HG03378 (cell line): Measurements from ENCODE around the gene CFAP46.
"Not testable (repeated sequence)": the region's sequence is repeated elsewhere in the genome, so short reads cannot be mapped to it uniquely, and the experiment has no call there.

Source experiments
- ATAC-seq: cut with Tn5 transposase; IDR thresholded peaks from one replicate; pipeline ENCODE4 v1.9.1; 2021; ENCODE audit warnings: mild to moderate bottlenecking, moderate library complexity; ENCODE audit not compliant: unreplicated experiment

CFAP46 gene

GRCh38 chr10:132832186-132832969 is 110.0 kb downstream of the CFAP46 start:
- ATAC-seq, result no peak

DNA sequence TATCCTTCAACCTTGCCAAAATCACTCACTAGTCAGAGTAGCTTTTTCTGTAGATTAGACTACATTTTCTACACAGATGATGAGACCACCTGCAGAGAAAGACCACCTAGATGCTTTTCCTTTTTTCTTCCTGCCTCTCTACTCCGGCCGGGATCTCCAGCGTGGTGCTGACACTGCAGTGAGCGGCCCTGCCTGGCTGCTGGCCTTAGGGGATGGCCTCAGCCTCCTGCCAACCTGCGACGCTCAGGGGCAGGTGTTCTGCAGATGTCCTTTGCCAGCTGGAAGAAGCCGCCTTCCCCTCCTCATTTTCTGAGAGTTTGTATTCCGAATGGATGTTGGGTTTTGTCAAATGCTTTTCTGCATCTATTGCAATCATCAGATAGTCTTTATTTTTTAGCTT is 113.0 kb downstream of the CFAP46 start:
- no peak for ATAC-seq

- no peak for ATAC-seq
Observed at GRCh38 chr10:132828681-132829080, 113.7 kb downstream of the CFAP46 start.

DNA sequence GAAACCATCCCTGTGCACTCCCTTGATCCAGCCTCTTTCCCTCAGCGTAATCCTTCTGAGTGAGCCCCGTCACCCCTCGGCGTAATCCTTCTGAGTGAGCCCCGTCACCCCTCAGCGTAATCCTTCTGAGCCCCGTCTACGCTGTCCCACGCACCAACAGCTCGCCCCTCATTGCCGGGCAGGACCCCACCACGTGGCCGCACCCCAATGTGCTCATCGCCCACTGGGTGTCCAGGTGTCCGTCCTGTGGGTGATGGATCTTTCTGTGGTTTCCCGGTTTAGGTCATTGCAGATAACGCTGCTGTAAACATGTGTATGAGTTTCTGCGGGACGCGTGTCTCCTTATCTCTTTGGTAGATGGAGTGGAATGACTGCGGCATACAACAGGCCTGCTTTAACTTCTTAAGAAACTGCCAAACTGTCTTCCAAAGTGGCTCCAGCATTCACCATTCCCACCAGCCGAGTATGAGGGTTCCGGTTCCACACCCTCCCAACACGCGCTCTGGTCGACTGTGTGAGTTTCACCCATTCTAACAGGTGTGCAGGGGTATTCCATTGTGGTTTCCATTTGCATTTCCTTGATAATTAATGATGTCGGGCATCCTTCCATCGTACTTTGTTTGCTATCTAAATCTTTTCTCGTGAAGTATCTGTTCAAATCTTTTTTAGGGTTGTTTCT is 114.4 kb downstream of the CFAP46 start:
- no peak for ATAC-seq

GRCh38 chr10:132827423-132827789 is 115.0 kb downstream of the CFAP46 start:
- ATAC-seq, result no peak

DNA sequence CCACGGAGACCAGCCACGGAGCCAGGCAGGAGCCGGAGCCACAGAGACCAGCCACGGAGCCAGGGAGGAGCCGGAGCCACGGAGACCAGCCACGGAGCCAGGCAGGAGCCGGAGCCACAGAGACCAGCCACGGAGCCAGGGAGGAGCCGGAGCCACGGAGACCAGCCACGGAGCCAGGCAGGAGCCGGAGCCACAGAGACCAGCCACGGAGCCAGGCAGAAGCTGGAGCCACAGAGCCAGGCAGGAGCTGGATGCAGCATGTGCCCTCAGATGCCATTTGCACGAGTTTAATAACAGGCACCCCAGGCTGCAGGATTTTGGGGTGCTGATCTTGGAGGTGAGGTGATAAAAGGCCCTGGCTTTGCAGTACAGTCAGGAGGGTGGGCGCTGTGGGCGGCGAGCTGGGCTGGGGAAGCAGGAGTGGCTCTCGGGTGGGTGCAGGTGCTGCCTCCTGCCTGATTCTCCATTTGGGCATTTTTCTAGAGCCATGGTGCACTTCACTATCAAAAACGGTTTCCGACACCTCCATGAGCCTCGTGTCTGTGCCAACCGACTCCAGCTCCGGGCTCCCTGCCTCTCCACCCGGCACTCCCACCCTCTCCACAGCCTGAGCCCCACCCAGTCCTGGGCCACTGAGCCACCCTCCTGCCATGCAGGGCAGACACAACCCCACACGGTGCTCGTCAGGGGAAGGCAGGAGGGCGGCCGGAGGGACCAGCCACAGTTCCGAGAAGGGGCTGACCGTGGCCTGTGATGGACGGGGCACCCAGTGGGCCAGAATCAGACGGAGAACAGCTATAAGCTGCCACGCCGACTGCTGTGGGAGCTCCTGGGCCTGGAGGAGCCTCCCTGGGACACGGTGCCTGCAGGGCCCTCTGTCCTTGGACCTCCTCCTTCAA is 115.6 kb downstream of the CFAP46 start:
- no peak for ATAC-seq

DNA sequence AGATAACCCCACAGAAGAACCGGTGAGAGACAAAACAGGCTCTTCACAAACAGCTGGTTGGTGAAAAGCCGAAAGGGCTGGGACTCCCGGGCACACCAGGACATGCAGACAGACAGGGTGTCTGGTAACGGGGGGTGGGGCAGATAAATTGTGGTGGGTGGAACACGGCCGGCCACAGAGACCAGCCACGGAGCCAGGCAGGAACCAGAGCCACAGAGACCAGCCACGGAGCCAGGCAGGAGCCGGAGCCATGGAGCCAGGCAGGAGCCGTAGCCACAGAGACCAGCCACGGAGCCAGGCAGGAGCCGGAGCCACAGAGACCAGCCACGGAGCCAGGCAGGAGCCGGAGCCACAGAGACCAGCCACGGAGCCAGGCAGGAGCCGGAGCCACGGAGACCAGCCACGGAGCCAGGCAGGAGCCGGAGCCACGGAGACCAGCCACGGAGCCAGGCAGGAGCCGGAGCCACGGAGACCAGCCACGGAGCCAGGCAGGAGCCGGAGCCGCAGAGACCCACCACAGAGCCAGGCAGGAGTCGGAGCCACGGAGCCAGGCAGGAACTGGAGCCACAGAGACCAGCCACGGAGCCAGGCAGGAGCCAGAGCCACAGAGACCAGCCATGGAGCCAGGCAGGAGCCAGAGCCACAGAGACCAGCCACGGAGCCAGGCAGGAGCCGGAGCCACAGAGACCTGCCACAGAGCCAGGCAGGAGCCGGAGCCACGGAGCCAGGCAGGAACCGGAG is 116.4 kb downstream of the CFAP46 start:
- not testable (repeated sequence) for ATAC-seq

GRCh38 chr10:132820056-132820455 is 122.3 kb downstream of the CFAP46 start:
- no peak for ATAC-seq

GRCh38 chr10:132817701-132818211 is 124.6 kb downstream of the CFAP46 start:
- ATAC-seq, result no peak

GRCh38 chr10:132816718-132817117 is 125.7 kb downstream of the CFAP46 start:
- no peak for ATAC-seq

GRCh38 chr10:132815168-132815857 is 127.1 kb downstream of the CFAP46 start:
- no peak for ATAC-seq

GRCh38 chr10:132814469-132814856 is 127.9 kb downstream of the CFAP46 start:
- ATAC-seq, result no peak

- no peak for ATAC-seq
Observed at GRCh38 chr10:132813560-132814468, 128.6 kb downstream of the CFAP46 start.

DNA sequence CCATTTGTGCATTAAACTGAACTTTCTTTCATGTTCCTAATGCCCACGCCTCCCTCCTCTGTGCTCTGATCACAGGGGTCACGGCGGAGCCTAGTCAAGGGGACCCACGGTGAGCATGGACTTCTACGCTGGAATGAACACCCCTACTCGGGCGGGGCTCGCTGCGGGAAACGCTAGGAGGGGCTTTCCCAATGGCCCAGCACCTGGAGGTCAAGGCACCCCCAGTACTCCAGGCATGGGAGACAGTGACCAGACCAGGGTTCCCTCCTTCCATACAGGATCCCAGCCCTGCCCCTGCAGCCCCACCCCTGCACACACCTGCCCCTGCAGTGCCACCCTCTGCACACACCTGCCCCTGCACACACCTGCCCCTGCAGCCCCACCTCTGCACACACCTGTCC is 129.4 kb downstream of the CFAP46 start:
- ATAC-seq, result no peak

GRCh38 chr10:132812520-132812919 is 129.8 kb downstream of the CFAP46 start:
- no peak for ATAC-seq

GRCh38 chr10:132811891-132812481 is 130.4 kb downstream of the CFAP46 start:
- no peak for ATAC-seq

DNA sequence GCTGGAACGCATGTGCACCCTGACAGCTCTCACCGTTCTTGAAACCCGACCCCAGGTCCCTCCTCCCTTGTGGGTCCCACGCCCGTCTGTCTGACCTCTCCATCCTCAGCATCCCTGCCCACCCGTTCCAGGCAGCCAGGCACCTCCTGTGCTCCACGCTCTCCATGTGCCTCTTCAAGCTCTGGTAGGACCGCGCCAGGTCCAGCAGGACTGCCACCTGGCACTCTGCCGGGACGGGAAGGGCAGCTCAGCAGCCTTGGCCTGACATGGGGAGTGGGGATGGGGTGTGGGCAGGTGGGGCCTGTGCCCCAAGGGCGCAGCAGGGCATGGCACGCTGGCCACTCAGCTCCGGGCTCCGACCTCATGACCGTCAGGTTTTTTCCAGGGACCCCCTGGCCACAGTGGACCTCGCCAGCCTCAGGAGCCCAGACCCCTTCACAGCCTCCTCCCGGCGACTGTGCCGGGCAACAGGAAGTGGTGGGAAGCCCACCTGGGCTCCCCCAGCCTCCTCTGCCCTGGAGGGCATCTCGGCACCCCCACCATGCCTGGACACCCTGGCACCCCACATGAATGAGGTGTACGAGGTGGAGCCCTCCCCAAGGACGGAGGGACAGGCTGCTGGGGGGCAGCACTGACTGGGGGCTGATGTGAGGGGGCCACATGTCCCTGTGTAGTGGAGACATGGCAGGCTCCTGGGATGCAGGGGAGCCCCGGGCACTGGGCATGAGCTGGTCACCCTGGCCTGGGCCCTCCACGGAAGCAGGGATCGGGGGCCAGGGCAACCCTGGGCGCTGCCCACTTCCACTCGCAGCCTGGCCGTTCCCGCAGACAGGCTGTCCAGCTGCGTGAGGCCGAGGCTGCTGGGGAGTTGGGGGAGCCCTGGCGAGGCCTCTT is 131.3 kb downstream of the CFAP46 start:
- no peak for ATAC-seq
